Cardiac muscle cell (in vitro differentiated cells and primary cell): ENCODE data around the gene ADAT2. TPM values are rescaled to one million over a fixed set of nuclear protein-coding genes. Genes with fewer than 3 reads are reported as not detected.

ENCODE experiments used
- DNase-seq, 2 donors: peaks; one replicate each; pipeline versions ENCODE4 v3.0.0 to v3.0.0-alpha.2; 2010 to 2017; ENCODE audit warnings: low read depth in 1 of 2, low spot score in 1 of 2
- H3K27ac ChIP-seq: fragments of 200-600 bp; sonication (generic); 2 replicates; pipeline ENCODE4 v1.5.1; 2016
- H3K27me3 ChIP-seq: fragments of 200-600 bp; sonication (generic); 2 replicates; pipeline ENCODE4 v1.6.0; 2016; ENCODE audit warnings: control low read depth
- H3K36me3 ChIP-seq: fragments of 200-600 bp; sonication (generic); 2 replicates; pipeline ENCODE4 v1.5.1; 2016; ENCODE audit warnings: control low read depth
- H3K4me1 ChIP-seq: fragments of 200-600 bp; sonication (generic); 2 replicates; pipeline ENCODE4 v1.8.1; 2017; ENCODE audit warnings: low read depth, mild to moderate bottlenecking, mixed run types
- H3K4me3 ChIP-seq: fragments of 200-600 bp; sonication (generic); 2 replicates; pipeline ENCODE4 v1.5.1; 2016; ENCODE audit warnings: mild to moderate bottlenecking
- H3K9me3 ChIP-seq: fragments of 200-600 bp; sonication (generic); 2 replicates; pipeline ENCODE4 v1.5.1; 2017; ENCODE audit warnings: low read depth, mild to moderate bottlenecking, control low read depth
- polyA plus RNA-seq: library from polyadenylated mRNA; unstranded; fragments of >200 nt; fragmentation: Nextera tagmentation; extraction: Ambion mirVana; gene quantifications from 2 replicates; pipeline ENCODE4 v1.2.1, GENCODE V29; 2016
- total RNA-seq: library from RNA; depleted of rRNA; stranded (reverse); fragments of >200 nt; gene quantifications from 2 replicates; pipeline ENCODE4 v1.2.3, GENCODE V29; 2016
- TF ChIP-seq, protein P1 (sequence below): IDR thresholded peaks from 2 replicates; pipeline ENCODE4 v1.5.1; 2012; ENCODE audit warnings: low read depth, mild to moderate bottlenecking, low read length

The ADAT2 gene
- total and polyA plus RNA-seq, 2 experiments from 2014 or later: 5.7 to 10.9 TPM

DNA sequence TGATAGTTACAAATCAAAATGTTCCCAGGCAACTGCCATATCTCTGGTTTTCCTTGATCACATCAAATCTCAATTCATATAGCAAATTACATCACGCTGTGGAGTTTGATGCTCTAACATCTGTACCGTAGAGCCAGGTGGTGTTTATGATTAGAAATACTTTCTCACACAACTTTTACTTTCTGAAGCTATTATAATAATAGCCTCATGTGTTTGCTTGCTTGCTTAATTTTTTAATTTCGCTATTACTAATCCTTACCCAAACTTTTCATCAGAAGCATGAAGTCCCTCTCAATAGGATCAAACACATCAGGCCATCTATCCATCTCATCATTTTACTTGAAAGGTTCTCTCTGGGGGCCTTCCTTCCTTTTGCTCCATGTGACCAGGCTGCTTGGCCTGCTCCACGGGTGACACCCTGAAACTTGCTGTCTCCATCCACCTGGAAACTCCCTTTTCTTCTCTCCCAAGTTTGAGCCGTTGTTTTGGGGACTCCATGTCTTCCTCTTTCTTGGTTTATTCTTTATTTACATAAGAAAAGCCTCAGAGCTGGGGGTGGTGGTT is 75.4 kb downstream of the ADAT2 start:
- TF ChIP-seq, protein P1, sequence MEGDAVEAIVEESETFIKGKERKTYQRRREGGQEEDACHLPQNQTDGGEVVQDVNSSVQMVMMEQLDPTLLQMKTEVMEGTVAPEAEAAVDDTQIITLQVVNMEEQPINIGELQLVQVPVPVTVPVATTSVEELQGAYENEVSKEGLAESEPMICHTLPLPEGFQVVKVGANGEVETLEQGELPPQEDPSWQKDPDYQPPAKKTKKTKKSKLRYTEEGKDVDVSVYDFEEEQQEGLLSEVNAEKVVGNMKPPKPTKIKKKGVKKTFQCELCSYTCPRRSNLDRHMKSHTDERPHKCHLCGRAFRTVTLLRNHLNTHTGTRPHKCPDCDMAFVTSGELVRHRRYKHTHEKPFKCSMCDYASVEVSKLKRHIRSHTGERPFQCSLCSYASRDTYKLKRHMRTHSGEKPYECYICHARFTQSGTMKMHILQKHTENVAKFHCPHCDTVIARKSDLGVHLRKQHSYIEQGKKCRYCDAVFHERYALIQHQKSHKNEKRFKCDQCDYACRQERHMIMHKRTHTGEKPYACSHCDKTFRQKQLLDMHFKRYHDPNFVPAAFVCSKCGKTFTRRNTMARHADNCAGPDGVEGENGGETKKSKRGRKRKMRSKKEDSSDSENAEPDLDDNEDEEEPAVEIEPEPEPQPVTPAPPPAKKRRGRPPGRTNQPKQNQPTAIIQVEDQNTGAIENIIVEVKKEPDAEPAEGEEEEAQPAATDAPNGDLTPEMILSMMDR: no peak

DNA sequence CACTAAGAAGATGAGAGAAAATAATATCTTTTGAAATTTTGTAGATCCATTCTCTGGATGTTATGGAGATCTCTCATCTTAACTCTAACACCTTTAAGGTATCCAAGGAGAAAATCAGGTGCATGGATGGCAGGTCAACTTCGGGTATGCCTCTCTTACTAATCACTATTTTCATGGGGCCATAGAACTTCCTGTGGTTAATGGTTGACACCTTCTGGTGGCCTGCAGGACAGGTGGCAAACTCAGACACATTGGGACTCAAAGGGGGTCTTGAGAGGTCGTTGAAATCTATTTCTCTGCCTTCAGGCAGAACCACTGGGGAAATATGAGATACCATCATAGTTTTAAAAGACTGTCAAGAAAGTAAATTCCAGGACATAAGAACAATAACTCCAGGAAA is 76.5 kb downstream of the ADAT2 start:
- Histone ChIP-seq H3K4me3 (no peak overlapping the region), H3K27me3 (no peaks in the 10 kb centered on the region), H3K27ac (no peak overlapping the region), H3K9me3 (no peaks in the 10 kb centered on the region), H3K36me3 (no peaks in the 10 kb centered on the region), H3K4me1 (no peaks in the 10 kb centered on the region)
- no peak for DNase-seq
- TF ChIP-seq, protein P1: no peak

More for the DNA sequence above, 75.4 kb downstream of the ADAT2 start:
- Histone ChIP-seq H3K27me3 (no peaks in the 10 kb centered on the region), H3K4me3 (no peak overlapping the region), H3K36me3 (no peaks in the 10 kb centered on the region), H3K9me3 (no peaks in the 10 kb centered on the region), H3K4me1 (no peaks in the 10 kb centered on the region), H3K27ac (no peak overlapping the region)
- DNase-seq: no peak

Other genes with a start within 250 kb of the ADAT2 start
- 8.9 and 17.9 TPM in 2 replicates for gene PEX3, start 110 bp upstream of the ADAT2 start, total RNA-seq
- 34.9 and 40.0 TPM in 2 replicates for gene PEX3, start 110 bp upstream of the ADAT2 start, polyA plus RNA-seq
- gene FUCA2, start 61.0 kb upstream of the ADAT2 start, total RNA-seq: 16.1 and 19.8 TPM in 2 replicates
- gene FUCA2, start 61.0 kb upstream of the ADAT2 start, polyA plus RNA-seq: 32.6 and 44.4 TPM in 2 replicates
- 31.7 and 52.3 TPM in 2 replicates for gene PHACTR2, start 227.3 kb upstream of the ADAT2 start, total RNA-seq
- gene PHACTR2, start 227.3 kb upstream of the ADAT2 start, polyA plus RNA-seq: 47.3 and 48.8 TPM in 2 replicates